Upper lobe of right lung (tissue), 1 donor: Measurements from ENCODE around the gene NR0B2. TPM values are rescaled to one million over a fixed set of nuclear protein-coding genes. Genes with fewer than 3 reads are reported as not detected.

Source experiments
- ATAC-seq: fragments of 200-7000 bp; cut with Tn5 transposase; one replicate; pipeline ENCODE4 v1.9.1; 2020; ENCODE audit warnings: mild to moderate bottlenecking, moderate library complexity
- DNase-seq: peaks from one replicate; pipeline ENCODE4 v3.0.0-alpha.2; 2020
- H3K27ac ChIP-seq: fragments of 200-600 bp; one replicate; pipeline ENCODE4 v1.8.0; 2022
- H3K27me3 ChIP-seq: fragments of 200-600 bp; one replicate; pipeline ENCODE4 v1.8.0; 2022; ENCODE audit warnings: mild to moderate bottlenecking
- H3K36me3 ChIP-seq: fragments of 200-600 bp; one replicate; pipeline ENCODE4 v1.8.0; 2022
- H3K4me1 ChIP-seq: fragments of 200-600 bp; one replicate; pipeline ENCODE4 v1.8.0; 2022
- H3K4me3 ChIP-seq: fragments of 200-600 bp; one replicate; pipeline ENCODE4 v1.8.0; 2022; ENCODE audit warnings: mild to moderate bottlenecking
- H3K9me3 ChIP-seq: fragments of 200-600 bp; one replicate; pipeline ENCODE4 v1.8.0; 2022
- intact Hi-C: fragments of 100-400 bp; cut with DNase I; formaldehyde crosslinking; loops from one replicate; pipeline ENCODE4 v1.11.0; 2022
- total RNA-seq: library from RNA; stranded (reverse); fragmentation: NEBNext Ultra II Directional; extraction: Animal tissue kit (Norgen Biotek cat#: 25700); gene quantifications from one replicate; pipeline ENCODE4 v1.2.1, GENCODE V29; 2021
- TF ChIP-seq, protein P1 (sequence below): fragments of 200-600 bp; IDR thresholded peaks from one replicate; pipeline ENCODE4 v1.8.0; 2022; ENCODE audit warnings: antibody characterized with exemption
- donor health status: DM: no; HTN: yes; CAD: no; lungs with severe emphysema.

The NR0B2 gene
- total RNA-seq, 1 donor from 2014 or later, result 2.5 TPM

DNA sequence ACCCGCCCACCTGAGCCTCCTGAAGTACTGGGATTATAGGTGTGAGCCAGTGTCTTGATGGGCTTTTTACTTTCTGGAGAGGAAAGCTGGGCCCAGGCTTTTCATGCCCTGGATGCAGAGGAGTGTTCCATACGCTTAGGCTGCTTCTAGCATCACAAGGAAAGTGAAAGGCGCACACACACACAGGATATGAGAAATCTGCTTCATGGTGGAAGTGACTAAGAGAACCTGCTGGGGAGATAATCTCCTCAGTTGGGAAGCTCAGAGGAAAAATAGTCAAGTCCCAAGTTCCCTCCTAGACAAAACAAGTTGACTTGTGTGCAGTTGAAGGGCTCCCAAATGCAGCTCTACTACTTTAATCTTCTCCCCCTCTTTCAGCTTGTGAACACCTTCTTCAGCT, 9.9 kb upstream of the NR0B2 start:
- Histone ChIP-seq H3K4me3 (no peak overlapping the region), H3K36me3 (peaks cover 50% of the 10 kb centered on the region), H3K9me3 (no peaks in the 10 kb centered on the region), H3K4me1 (peaks cover 10% of the 10 kb centered on the region), H3K27me3 (no peaks in the 10 kb centered on the region), H3K27ac (no peak overlapping the region)
- no peak for DNase-seq
- intact Hi-C loops, result no loop called here
- TF ChIP-seq, protein P1, sequence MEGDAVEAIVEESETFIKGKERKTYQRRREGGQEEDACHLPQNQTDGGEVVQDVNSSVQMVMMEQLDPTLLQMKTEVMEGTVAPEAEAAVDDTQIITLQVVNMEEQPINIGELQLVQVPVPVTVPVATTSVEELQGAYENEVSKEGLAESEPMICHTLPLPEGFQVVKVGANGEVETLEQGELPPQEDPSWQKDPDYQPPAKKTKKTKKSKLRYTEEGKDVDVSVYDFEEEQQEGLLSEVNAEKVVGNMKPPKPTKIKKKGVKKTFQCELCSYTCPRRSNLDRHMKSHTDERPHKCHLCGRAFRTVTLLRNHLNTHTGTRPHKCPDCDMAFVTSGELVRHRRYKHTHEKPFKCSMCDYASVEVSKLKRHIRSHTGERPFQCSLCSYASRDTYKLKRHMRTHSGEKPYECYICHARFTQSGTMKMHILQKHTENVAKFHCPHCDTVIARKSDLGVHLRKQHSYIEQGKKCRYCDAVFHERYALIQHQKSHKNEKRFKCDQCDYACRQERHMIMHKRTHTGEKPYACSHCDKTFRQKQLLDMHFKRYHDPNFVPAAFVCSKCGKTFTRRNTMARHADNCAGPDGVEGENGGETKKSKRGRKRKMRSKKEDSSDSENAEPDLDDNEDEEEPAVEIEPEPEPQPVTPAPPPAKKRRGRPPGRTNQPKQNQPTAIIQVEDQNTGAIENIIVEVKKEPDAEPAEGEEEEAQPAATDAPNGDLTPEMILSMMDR, result no peak
- ATAC-seq, result no peak

DNA sequence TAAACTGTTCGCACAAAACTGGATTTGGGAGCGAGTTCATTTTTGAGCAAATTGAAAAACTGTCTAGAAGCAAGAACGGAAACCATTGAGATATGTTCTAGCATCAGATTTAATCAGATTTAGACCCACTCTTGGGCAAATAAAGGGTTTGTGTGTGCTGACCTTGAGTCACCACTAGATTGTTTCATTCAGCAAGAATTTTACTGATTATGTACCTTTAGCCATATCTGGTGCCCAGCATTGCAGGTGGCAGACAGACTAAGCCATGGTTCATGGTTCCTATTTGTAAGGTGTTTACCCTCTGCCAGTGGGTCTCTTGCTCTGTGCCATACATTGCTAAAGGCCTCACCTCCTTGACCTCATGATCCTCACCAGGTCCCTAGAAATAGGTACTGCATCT, 9.1 kb upstream of the NR0B2 start:
- Histone ChIP-seq H3K36me3 (peaks cover 42% of the 10 kb centered on the region), H3K27me3 (no peaks in the 10 kb centered on the region), H3K4me1 (peaks cover 10% of the 10 kb centered on the region), H3K27ac (no peak overlapping the region), H3K9me3 (no peaks in the 10 kb centered on the region), H3K4me3 (peak overlapping the region; percentile 100)
- ATAC-seq (no peak), DNase-seq (no peak)
- TF ChIP-seq, protein P1, result no peak
- intact Hi-C loops, result no loop called here

DNA sequence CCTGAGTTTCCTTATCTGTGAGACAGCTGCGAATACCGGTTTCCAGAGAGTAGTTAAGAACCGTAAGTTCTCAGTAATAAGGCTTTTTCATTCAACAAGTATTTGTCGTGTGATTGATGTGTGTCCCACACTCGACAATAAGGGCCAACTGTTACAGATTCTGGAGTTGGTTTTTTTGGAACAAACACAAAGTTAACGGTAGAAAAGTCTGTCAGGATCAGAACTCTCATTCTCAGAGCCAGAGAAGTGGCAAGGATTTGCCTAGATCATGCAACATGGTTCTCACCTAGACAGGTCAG, 8.6 kb upstream of the NR0B2 start:
- TF ChIP-seq, protein P1, result no peak
- no peak for ATAC-seq
- Histone ChIP-seq H3K4me1 (peaks cover 10% of the 10 kb centered on the region), H3K4me3 (peak overlapping the region; percentile 100), H3K36me3 (peaks cover 36% of the 10 kb centered on the region), H3K27ac (peak overlapping the region; percentile 89), H3K27me3 (no peaks in the 10 kb centered on the region), H3K9me3 (no peaks in the 10 kb centered on the region)
- intact Hi-C loops, result no loop called here
- no peak for DNase-seq

DNA sequence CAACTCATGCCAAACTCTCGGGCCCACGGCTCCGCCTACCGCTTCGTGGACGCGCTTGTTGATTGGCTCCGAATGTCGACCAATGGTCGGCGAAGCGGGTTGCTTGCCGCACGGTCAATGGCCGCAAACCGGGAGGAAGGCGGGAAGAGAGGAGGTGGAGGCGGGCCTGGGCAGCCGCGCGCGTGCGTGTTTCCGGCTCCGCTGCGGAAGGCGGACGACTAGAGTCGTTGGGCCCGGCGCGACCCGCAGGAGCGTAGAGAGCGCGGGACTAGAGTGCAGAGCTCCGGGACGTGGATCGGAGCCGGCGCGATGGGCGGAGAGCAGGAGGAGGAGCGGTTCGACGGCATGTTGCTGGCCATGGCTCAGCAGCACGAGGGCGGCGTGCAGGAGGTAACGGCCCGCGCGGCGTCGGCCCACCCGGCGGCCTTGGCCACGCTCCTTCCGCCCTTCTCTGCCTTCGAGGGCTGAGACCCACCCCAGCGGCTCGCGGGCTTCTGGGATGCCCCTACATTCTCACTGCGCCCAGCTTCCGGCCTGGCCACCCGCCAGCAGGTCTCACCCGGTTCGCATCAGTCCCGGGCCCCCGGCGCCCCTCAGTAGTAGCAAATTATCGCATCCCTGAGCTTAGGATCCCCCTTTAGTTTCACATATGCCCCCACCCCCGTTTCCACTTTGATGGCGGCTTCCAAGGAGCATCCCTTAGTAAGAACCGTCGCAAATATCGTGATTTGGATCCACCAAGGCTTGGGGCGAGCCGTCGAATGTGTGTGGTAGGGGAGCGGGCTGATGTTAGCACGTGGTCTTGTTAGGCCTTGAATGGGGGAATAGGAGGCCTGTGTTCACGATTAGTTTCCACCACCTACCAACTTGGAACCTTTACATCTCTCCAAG, 8.0 kb upstream of the NR0B2 start, which contains the start of gene NUDC:
NUDC (plus strand) TSS at position 204 of the 891 bp plus-strand sequence; CDS start at position 310, 106 bp downstream.
- intact Hi-C loops, result no loop called here
- H3K4me1 ChIP-seq, result peaks cover 10% of the 10 kb centered on the region
- DNase-seq, result peak; percentile 98

DNA sequence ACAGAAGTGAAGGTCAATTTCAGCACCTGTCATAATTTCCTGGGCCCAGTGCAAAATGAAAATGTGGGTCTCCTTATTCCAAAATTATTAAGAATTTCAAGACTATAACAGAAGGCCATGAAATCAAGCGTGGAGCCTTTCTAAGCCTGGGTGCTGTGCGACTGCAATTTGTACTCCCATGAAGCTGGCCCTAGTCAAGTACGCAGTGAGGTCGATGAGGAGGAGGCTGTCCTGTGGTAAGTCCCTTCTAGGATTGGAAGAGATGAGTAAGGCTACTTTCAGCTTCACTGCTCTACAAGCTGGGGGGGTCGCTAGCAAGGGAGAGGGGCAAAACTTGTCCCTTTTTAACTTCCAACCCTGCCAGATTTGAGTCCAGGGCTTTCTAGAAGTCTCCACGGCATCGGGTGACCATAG, 7.4 kb upstream of the NR0B2 start:
- DNase-seq (no peak), ATAC-seq (peak; percentile 6)
- H3K36me3 ChIP-seq, result peaks cover 26% of the 10 kb centered on the region
- H3K27ac ChIP-seq, result peak overlapping the region; percentile 78
- H3K4me3 ChIP-seq, result peak overlapping the region; percentile 100
- TF ChIP-seq, protein P1, result no peak
- intact Hi-C loops, result no loop called here
- no peaks in the 10 kb centered on the region for H3K27me3 ChIP-seq
- H3K4me1 ChIP-seq, result peaks cover 10% of the 10 kb centered on the region
- H3K9me3 ChIP-seq, result no peaks in the 10 kb centered on the region

More for the DNA sequence above, 8.0 kb upstream of the NR0B2 start, which contains the start of gene NUDC:
- TF ChIP-seq, protein P1, result no peak
- Histone ChIP-seq H3K27me3 (no peaks in the 10 kb centered on the region), H3K27ac (peak within 1 kb of the TSS; percentile 89), H3K4me3 (peak within 1 kb of the TSS; percentile 100), H3K36me3 (peaks cover 33% of the 10 kb centered on the region), H3K9me3 (no peaks in the 10 kb centered on the region)
- peak; percentile 99 for ATAC-seq
